DOHH2 (cell line): ENCODE results near the gene KRTAP10-9.

ENCODE experiments used
- CTCF ChIP-seq: fragments of 200-600 bp; sonication (generic); IDR thresholded peaks from one replicate; pipeline ENCODE4 v1.5.1; 2014; ENCODE audit warnings: antibody characterized with exemption, mild to moderate bottlenecking, low read depth, low read length; ENCODE audit not compliant: poor library complexity, severe bottlenecking
- EZH2phosphoT487 ChIP-seq: fragments of 200-600 bp; sonication (generic); IDR thresholded peaks from 2 replicates; pipeline ENCODE4 v1.6.1; 2017; ENCODE audit warnings: borderline replicate concordance, mild to moderate bottlenecking, antibody characterized with exemption, low read length, moderate library complexity, mixed read lengths

DNA sequence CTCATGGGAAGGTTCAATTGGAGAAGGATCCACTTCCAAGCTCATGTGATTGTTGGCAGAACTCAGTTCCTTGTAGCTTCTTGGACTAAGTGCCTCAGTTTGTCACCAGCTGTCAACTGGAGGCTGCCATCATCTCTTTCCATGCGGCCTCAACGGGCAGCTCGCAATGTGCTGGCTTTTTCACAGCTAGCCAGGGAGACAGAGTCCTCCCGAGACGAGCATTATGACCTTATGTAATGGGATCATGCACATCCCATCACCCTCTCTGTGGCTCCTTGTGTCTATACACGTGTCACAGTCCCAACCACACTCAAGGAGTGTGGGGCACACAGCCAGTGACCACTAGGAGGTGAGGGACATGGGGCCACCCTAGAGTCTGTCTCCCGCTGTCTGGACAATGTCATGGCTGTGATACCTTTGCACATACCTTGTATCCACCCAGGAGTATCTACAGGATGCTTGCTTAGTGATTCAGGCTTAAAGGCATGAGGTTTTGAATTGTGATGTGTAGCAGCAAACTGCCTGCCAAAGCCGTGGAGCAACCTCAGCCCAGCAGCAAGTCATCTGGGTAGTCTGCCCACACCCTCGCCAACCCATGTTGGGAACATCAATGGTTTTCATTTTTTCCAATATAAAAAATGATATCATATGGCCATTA, 30.7 kb upstream of the KRTAP10-9 start:
- TF ChIP-seq CTCF, result no peak
- no peak for TF ChIP-seq EZH2phosphoT487
